Liver (tissue), 9 donors: ENCODE measurements around the gene ARHGAP6. TPM values are rescaled to one million over a fixed set of nuclear protein-coding genes. Genes with fewer than 3 reads are reported as not detected.
"Not testable (repeated sequence)": the region's sequence is repeated elsewhere in the genome, so short reads cannot be mapped to it uniquely, and the experiment has no call there.

ENCODE experiments used
- DNase-seq: peaks from one replicate; pipeline ENCODE4 v3.0.0-alpha.2; 2017; ENCODE audit warnings: low spot score
- H3K27ac ChIP-seq, 2 donors: one replicate each; pipeline ENCODE4 v1.7.0; 2013; ENCODE audit warnings: inconsistent platforms in 2 of 2, low read length in 2 of 2, control low read depth in 1 of 2, low read depth in 1 of 2, mild to moderate bottlenecking in 1 of 2
- H3K27me3 ChIP-seq, 4 donors: one replicate each; pipeline versions ENCODE4 v1.6.1 to v1.7.0; 2013; ENCODE audit warnings: low read length in 3 of 4, inconsistent platforms in 1 of 4, mild to moderate bottlenecking in 1 of 4, moderate library complexity in 1 of 4; ENCODE audit not compliant: control insufficient read depth in 4 of 4, insufficient read depth in 4 of 4
- H3K36me3 ChIP-seq, 4 donors: one replicate each; pipeline versions ENCODE4 v1.6.1 to v1.7.0; 2013; ENCODE audit warnings: low read length in 3 of 4, mild to moderate bottlenecking in 3 of 4, low read depth in 1 of 4, moderate library complexity in 1 of 4; ENCODE audit not compliant: control insufficient read depth in 4 of 4, insufficient read depth in 3 of 4
- H3K4me1 ChIP-seq, 4 donors: one replicate each; pipeline versions ENCODE4 v1.6.1 to v1.7.0; 2013; ENCODE audit warnings: low read length in 3 of 4, mild to moderate bottlenecking in 3 of 4, moderate library complexity in 1 of 4; ENCODE audit not compliant: control insufficient read depth in 4 of 4, insufficient read depth in 4 of 4
- H3K4me3 ChIP-seq, 3 donors: one replicate each; pipeline versions ENCODE4 v1.6.1 to v1.7.0; 2013; ENCODE audit warnings: low read length in 3 of 3, control low read depth in 1 of 3, low read depth in 1 of 3, mild to moderate bottlenecking in 1 of 3
- H3K9ac ChIP-seq, 2 donors: one replicate each; pipeline ENCODE4 v1.7.0; 2013; ENCODE audit warnings: low read length in 2 of 2, mild to moderate bottlenecking in 2 of 2, moderate library complexity in 2 of 2, control low read depth in 1 of 2, low read depth in 1 of 2
- H3K9me3 ChIP-seq, 4 donors: one replicate each; pipeline versions ENCODE4 v1.6.1 to v1.7.0; 2013; ENCODE audit warnings: low read length in 3 of 4; ENCODE audit not compliant: control insufficient read depth in 4 of 4
- EGR1 ChIP-seq, 2 donors: IDR thresholded peaks; 2 replicates each; pipeline ENCODE4 v1.6.1; 2016 to 2018; ENCODE audit warnings: antibody characterized with exemption in 2 of 2, low read depth in 2 of 2
- FOXA1 ChIP-seq: IDR thresholded peaks from 2 replicates; pipeline ENCODE4 v1.6.1; 2016; ENCODE audit warnings: antibody characterized with exemption
- FOXA2 ChIP-seq: IDR thresholded peaks from 2 replicates; pipeline ENCODE4 v1.6.1; 2016; ENCODE audit warnings: antibody characterized with exemption
- GABPA ChIP-seq, 2 donors: IDR thresholded peaks in 1 of 2; conservative IDR thresholded peaks in 1 of 2; 2 replicates each; pipeline ENCODE4 v1.6.1; 2016; ENCODE audit warnings: antibody characterized with exemption in 2 of 2, mild to moderate bottlenecking in 1 of 2, moderate library complexity in 1 of 2
- HNF4A ChIP-seq, 2 donors: conservative IDR thresholded peaks; 2 replicates each; pipeline ENCODE4 v1.6.1; 2016; ENCODE audit warnings: antibody characterized with exemption in 2 of 2, mild to moderate bottlenecking in 2 of 2
- JUND ChIP-seq, 2 donors: IDR thresholded peaks; 2 replicates each; pipeline ENCODE4 v1.6.1; 2016; ENCODE audit warnings: antibody characterized with exemption in 2 of 2
- MAX ChIP-seq: IDR thresholded peaks from 2 replicates; pipeline ENCODE4 v1.6.1; 2016; ENCODE audit warnings: antibody characterized with exemption
- NR2F2 ChIP-seq: IDR thresholded peaks from 2 replicates; pipeline ENCODE4 v1.6.1; 2016; ENCODE audit warnings: antibody characterized with exemption
- RAD21 ChIP-seq, 2 donors: IDR thresholded peaks; 2 replicates each; pipeline ENCODE4 v1.6.1; 2016; ENCODE audit warnings: antibody characterized with exemption in 2 of 2, mild to moderate bottlenecking in 2 of 2
- REST ChIP-seq: IDR thresholded peaks from 2 replicates; pipeline ENCODE4 v1.6.1; 2016; ENCODE audit warnings: antibody characterized with exemption, mild to moderate bottlenecking
- TAF1 ChIP-seq: conservative IDR thresholded peaks from 2 replicates; pipeline ENCODE4 v1.6.1; 2016; ENCODE audit warnings: antibody characterized with exemption, mild to moderate bottlenecking
- YY1 ChIP-seq: IDR thresholded peaks from 2 replicates; pipeline ENCODE4 v1.6.1; 2016; ENCODE audit warnings: antibody characterized with exemption, mild to moderate bottlenecking
- WGBS: extraction: QIAGEN DNeasy Blood & Tissue Kit; methylation state at CpG from one replicate; pipeline ENCODE4 v1.1.7; 2013; 5-methylcytosine and 5-hydroxymethylcytosine counted together
- polyA plus RNA-seq, 2 donors: library from polyadenylated mRNA; stranded (reverse) in 1 of 2; unstranded in 1 of 2; fragments of 200-250 nt in 1 of 2; fragments of >200 nt in 1 of 2; fragmentation: Nextera tagmentation in 1 of 2; extraction: Ambion mirVana in 1 of 2; gene quantifications; one replicate each; pipeline versions ENCODE4 v1.2.1 to v1.2.3, GENCODE V29; 2013 to 2015
- total RNA-seq, 2 donors: library from RNA; depleted of rRNA; stranded (reverse); fragments of >200 nt; gene quantifications; one replicate each; pipeline ENCODE4 v1.2.3, GENCODE V29; 2014
- TF ChIP-seq, protein P1 (sequence below): IDR thresholded peaks from 2 replicates; pipeline ENCODE4 v1.6.1; 2016; ENCODE audit warnings: antibody characterized with exemption
- donor health status: healthy.
- donor health status: healthy.
- donor health status: healthy.
- donor health status: healthy.
- donor health status: healthy.

The ARHGAP6 gene
- total and polyA plus RNA-seq, 4 donors: 0.10 to 2.2 (median 0.65) TPM

GRCh38 chrX:11491375-11491774 is 174.3 kb downstream of the ARHGAP6 start:
- WGBS: 49% methylated on average over 2 of the region's 2 CpGs
- not testable (repeated sequence) for H3K4me3 ChIP-seq

DNA sequence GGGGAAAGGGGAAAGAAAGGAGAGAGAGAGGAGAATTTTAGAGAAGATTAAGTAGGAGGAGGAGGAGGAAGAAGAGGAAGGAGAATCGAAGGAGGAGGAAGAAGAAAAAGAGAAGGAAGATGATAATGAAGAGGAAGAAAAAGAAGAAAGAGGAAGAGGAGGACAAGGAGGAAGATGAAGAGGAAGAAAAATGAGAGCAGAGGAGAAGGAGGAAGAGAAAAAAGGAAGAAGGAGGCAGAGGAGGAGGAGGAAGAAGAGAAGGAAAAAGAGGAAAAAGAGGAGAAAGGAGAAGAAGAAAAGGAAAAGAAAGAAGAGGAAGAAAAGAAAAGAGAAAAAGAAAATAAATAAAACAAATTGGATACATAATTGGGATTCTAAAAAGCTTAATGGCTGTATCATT is 181.4 kb downstream of the ARHGAP6 start:
- WGBS: 56% methylated on average over 1 of the region's 1 CpG
- no peak overlapping the region for H3K9ac ChIP-seq
- no peak overlapping the region for H3K27ac ChIP-seq
- no peak for DNase-seq
- H3K27me3 ChIP-seq: no peaks in the 10 kb centered on the region
- no peaks in the 10 kb centered on the region for H3K4me1 ChIP-seq
- no peaks in the 10 kb centered on the region for H3K9me3 ChIP-seq
- H3K4me3 ChIP-seq: no peak overlapping the region
- H3K36me3 ChIP-seq: no peaks in the 10 kb centered on the region
- TF ChIP-seq REST (no peak), TAF1 (no peak), FOXA2 (no peak), NR2F2 (no peak), YY1 (no peak), RAD21 (IDR thresholded peaks at IDR 0.05) (no peak), EGR1 (IDR thresholded peaks at IDR 0.05; ENCODE audit: low read depth in 2 of 2) (no peak), HNF4A (conservative IDR thresholded peaks at IDR 0.05) (no peak), GABPA (IDR thresholded peaks at IDR 0.05 in 1 of 2, conservative IDR thresholded peaks at IDR 0.05 in 1 of 2) (no peak), FOXA1 (no peak), JUND (IDR thresholded peaks at IDR 0.05) (no peak), MAX (no peak)

More at GRCh38 chrX:11491375-11491774, 174.3 kb downstream of the ARHGAP6 start:
- not testable (repeated sequence) for DNase-seq, H3K4me1 ChIP-seq, H3K9me3 ChIP-seq, H3K27ac ChIP-seq, H3K9ac ChIP-seq, H3K27me3 ChIP-seq, H3K36me3 ChIP-seq

- no peaks in the 10 kb centered on the region for H3K27me3 ChIP-seq
- H3K27ac ChIP-seq: no peak overlapping the region
- WGBS: 85% methylated on average over 3 of the region's 3 CpGs
- H3K4me3 ChIP-seq: no peak overlapping the region
- TF ChIP-seq, protein P1, sequence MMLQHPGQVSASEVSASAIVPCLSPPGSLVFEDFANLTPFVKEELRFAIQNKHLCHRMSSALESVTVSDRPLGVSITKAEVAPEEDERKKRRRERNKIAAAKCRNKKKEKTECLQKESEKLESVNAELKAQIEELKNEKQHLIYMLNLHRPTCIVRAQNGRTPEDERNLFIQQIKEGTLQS: no peak
- TF ChIP-seq NR2F2: no peak
- no peak for TF ChIP-seq TAF1
- TF ChIP-seq FOXA2: no peak
- TF ChIP-seq EGR1 (IDR thresholded peaks at IDR 0.05; ENCODE audit: low read depth in 2 of 2): no peak
- no peaks in the 10 kb centered on the region for H3K9me3 ChIP-seq
- H3K4me1 ChIP-seq: no peaks in the 10 kb centered on the region
- no peaks in the 10 kb centered on the region for H3K36me3 ChIP-seq
- no peak for DNase-seq
- H3K9ac ChIP-seq: no peak overlapping the region
Observed at GRCh38 chrX:11481035-11481434, 184.7 kb downstream of the ARHGAP6 start.
